K562 (cell line): ENCODE measurements around the gene FGF5. TPM values are rescaled to one million over a fixed set of nuclear protein-coding genes. Genes with fewer than 3 reads are reported as not detected.

ENCODE experiments used
- ATAC-seq: fragments of 200-7000 bp; cut with Tn5 transposase; 3 replicates; pipeline ENCODE4 v1.9.1; 2020; ENCODE audit warnings: moderate library complexity
- BruUV-seq: library from RNA; stranded (reverse); fragments of 400-500 nt; replicated peaks from 2 replicates; lab custom pipeline; 2021; lab: Mats Ljungman, UMichigan
- CTCF ChIA-PET: fragments of 300-600 bp; formaldehyde crosslinking; extraction: SDS; loops from one replicate; lab custom pipeline; 2021; ENCODE audit warnings: low intra/inter-chr PET ratio; lab: Yijun Ruan, JAX
- POLR2A ChIA-PET: fragments of 300-600, 350-650 bp; sonication (Branson Sonifier 250); formaldehyde crosslinking; extraction: SDS; loops from one replicate; lab custom pipeline; 2021; ENCODE audit warnings: antibody characterized with exemption, inconsistent platforms; lab: Yijun Ruan, JAX
- DNase-seq, 4 experiments: peaks; one replicate each; pipeline versions ENCODE4 v3.0.0 to v3.0.0-alpha.2; 2011 to 2018; ENCODE audit warnings: low spot score in 3 of 4, mixed read lengths in 3 of 4; ENCODE audit errors: extremely low read depth in 1 of 4
- FAIRE-seq: peaks from 2 replicates; lab custom pipeline; 2011; peaks lifted over from hg19 to GRCh38; lab: Jason Lieb, UNC
- H2AFZ ChIP-seq: 2 replicates; pipeline ENCODE4 v1.6.0; 2011; ENCODE audit warnings: low read depth, low read length, control low read depth, inconsistent platforms
- H3K27ac ChIP-seq: fragments of 200-600 bp; 3 replicates; pipeline ENCODE4 v1.8.0; 2011; ENCODE audit warnings: low read depth, mild to moderate bottlenecking, control low read depth, inconsistent platforms, low read length, moderate library complexity, mixed read lengths; ENCODE audit errors: extremely low read depth
- H3K27me3 ChIP-seq, 2 experiments: fragments of 300-600 bp in 1 of 2; 2 replicates in 1 of 2; 3 replicates in 1 of 2; pipeline versions ENCODE4 v1.6.0 to v1.8.0; 2011; ENCODE audit warnings: inconsistent platforms in 2 of 2, low read length in 2 of 2, mild to moderate bottlenecking in 1 of 2, mixed read lengths in 1 of 2, moderate library complexity in 1 of 2; ENCODE audit not compliant: control insufficient read depth in 2 of 2, insufficient read depth in 2 of 2
- H3K36me3 ChIP-seq: fragments of 300-600 bp; 3 replicates; pipeline ENCODE4 v1.8.0; 2011; ENCODE audit warnings: mild to moderate bottlenecking, low read length, inconsistent platforms; ENCODE audit not compliant: control insufficient read depth, insufficient read depth
- H3K4me1 ChIP-seq, 2 experiments: fragments of 200-600 bp in 1 of 2; replicated peaks in 1 of 2; 2 replicates in 1 of 2; 3 replicates in 1 of 2; pipeline versions ENCODE4 v1.5.1 to v1.8.0; 2011; ENCODE audit warnings: inconsistent platforms in 2 of 2, low read length in 2 of 2, mild to moderate bottlenecking in 1 of 2, mixed read lengths in 1 of 2, moderate library complexity in 1 of 2; ENCODE audit not compliant: control insufficient read depth in 2 of 2, insufficient read depth in 2 of 2
- H3K4me2 ChIP-seq: 2 replicates; pipeline ENCODE4 v1.6.1; 2011; ENCODE audit warnings: low read length, control low read depth, inconsistent platforms, mixed read lengths; ENCODE audit not compliant: insufficient read depth
- H3K4me3 ChIP-seq: fragments of 200-600 bp; sonication (generic), shearing (Covaris generic); 2 replicates; pipeline ENCODE4 v1.5.1; 2016; ENCODE audit warnings: control low read depth, inconsistent platforms
- H3K79me2 ChIP-seq: fragments of 200-600 bp; 3 replicates; pipeline ENCODE4 v1.8.0; 2011; ENCODE audit warnings: low read length, inconsistent platforms; ENCODE audit not compliant: control insufficient read depth, insufficient read depth
- H3K9ac ChIP-seq, 2 experiments: 2 replicates each; pipeline versions ENCODE4 v1.6.0 to v1.6.1; 2011; ENCODE audit warnings: low read depth in 2 of 2, low read length in 2 of 2, control low read depth in 1 of 2, inconsistent platforms in 1 of 2, mild to moderate bottlenecking in 1 of 2, mixed read lengths in 1 of 2; ENCODE audit not compliant: insufficient read depth in 1 of 2
- H3K9me1 ChIP-seq: one replicate; pipeline ENCODE4 v1.6.0; 2011; ENCODE audit warnings: inconsistent platforms, mild to moderate bottlenecking, low read length, moderate library complexity; ENCODE audit not compliant: control insufficient read depth, insufficient read depth
- H3K9me3 ChIP-seq: replicated peaks from 2 replicates; pipeline ENCODE4 v1.5.1; 2011; ENCODE audit warnings: low read depth, low read length, inconsistent platforms; ENCODE audit not compliant: control insufficient read depth, insufficient read depth
- H4K20me1 ChIP-seq: replicated peaks from 2 replicates; pipeline ENCODE4 v1.6.1; 2011; ENCODE audit warnings: low read length, inconsistent platforms, mixed read lengths; ENCODE audit not compliant: control insufficient read depth, insufficient read depth
- CHAMP1 ChIP-seq: fragments of 450-650 bp; IDR thresholded peaks from 2 replicates; pipeline ENCODE4 v1.6.1; 2016; ENCODE audit warnings: mild to moderate bottlenecking
- MAX ChIP-seq: sonication (generic); formaldehyde crosslinking; IDR thresholded peaks from 2 replicates; pipeline ENCODE4 v1.9.0; 2022; ENCODE audit warnings: mild to moderate bottlenecking, missing genetic modification reagents
- RBFOX2 ChIP-seq: fragments of 200-400 bp; formaldehyde crosslinking; IDR thresholded peaks from 2 replicates; pipeline ENCODE4 v1.6.1; 2017; ENCODE audit warnings: low read depth, mild to moderate bottlenecking, low read length, moderate library complexity
- TFAP4 ChIP-seq: sonication (generic); formaldehyde crosslinking; IDR thresholded peaks from 2 replicates; pipeline ENCODE4 v1.8.0; 2022; ENCODE audit warnings: missing genetic modification reagents, mild to moderate bottlenecking, moderate library complexity, borderline replicate concordance
- ZBTB33 ChIP-seq: sonication (generic); formaldehyde crosslinking; IDR thresholded peaks from 2 replicates; pipeline ENCODE4 v1.8.1; 2023; ENCODE audit warnings: mild to moderate bottlenecking, missing genetic modification reagents
- ZNF23 ChIP-seq: fragments of 250-450 bp; sonication (Bioruptor Pico); IDR thresholded peaks from 2 replicates; pipeline ENCODE4 v1.4.0; 2020; ENCODE audit warnings: mild to moderate bottlenecking
- ZNF316 ChIP-seq: fragments of 450-650 bp; IDR thresholded peaks from 2 replicates; pipeline ENCODE4 v1.6.1; 2016
- ZNF707 ChIP-seq: fragments of 250-450 bp; sonication (Bioruptor Pico); conservative IDR thresholded peaks from 2 replicates; pipeline ENCODE4 v1.8.0; 2022; ENCODE audit warnings: inconsistent platforms, mild to moderate bottlenecking, moderate library complexity
- WGBS: fragments of 100-300 bp; shearing (Covaris generic); methylation state at CpG from one replicate; pipeline ENCODE4 v1.1.6; 2016; ENCODE audit warnings: low coverage, mixed read lengths; ENCODE audit not compliant: insufficient coverage; ENCODE audit errors: missing lambda C conversion rate; 5-methylcytosine and 5-hydroxymethylcytosine counted together
- in situ Hi-C: fragments of 300-500 bp; cut with MboI; formaldehyde crosslinking; loops from 4 replicates; pipeline ENCODE4 v1.15.0; 2018; ENCODE audit warnings: inconsistent platforms, mixed read lengths
- intact Hi-C: fragments of 100-400 bp; cut with micrococcal nuclease; formaldehyde crosslinking; loops from 2 replicates; pipeline ENCODE4 v1.14.2; 2022
- polyA plus RNA-seq, 8 experiments: library from polyadenylated mRNA; depleted of rRNA in 4 of 8; stranded (reverse) in 5 of 8; unstranded in 3 of 8; fragments of >200 nt; fragmentation: Nextera tagmentation in 2 of 8; fragmentation: Illumina TruSeq in 1 of 8; extraction: Ambion mirVana in 2 of 8; extraction: Trizol in 1 of 8; gene quantifications; 2 replicates each; pipeline versions ENCODE4 v1.2.1 to v1.2.3, GENCODE V29; 2011 to 2014; ENCODE audit warnings: inconsistent platforms in 1 of 8, missing spikeins in 1 of 8
- total RNA-seq, 7 experiments: library from RNA; depleted of rRNA in 6 of 7; stranded (reverse); fragments of >200 nt in 6 of 7; fragmentation: Illumina TruSeq in 2 of 7; extraction: Trizol in 2 of 7; gene quantifications; 2 replicates each; pipeline versions ENCODE4 v1.2.1 to v1.2.3, GENCODE V29; 2011 to 2021; ENCODE audit warnings: low replicate concordance in 1 of 7
- TF ChIP-seq, protein P1 (sequence below): sonication (generic); formaldehyde crosslinking; IDR thresholded peaks from 2 replicates; pipeline ENCODE4 v1.9.0; 2022; ENCODE audit warnings: mild to moderate bottlenecking, missing genetic modification reagents

FGF5 gene
- total and polyA plus RNA-seq, 9 of the 15 experiments (the other 6 are each of a cell fraction or from before 2014, with no cell fraction given), result 0.38 to 2.7 (median 1.1) TPM

DNA sequence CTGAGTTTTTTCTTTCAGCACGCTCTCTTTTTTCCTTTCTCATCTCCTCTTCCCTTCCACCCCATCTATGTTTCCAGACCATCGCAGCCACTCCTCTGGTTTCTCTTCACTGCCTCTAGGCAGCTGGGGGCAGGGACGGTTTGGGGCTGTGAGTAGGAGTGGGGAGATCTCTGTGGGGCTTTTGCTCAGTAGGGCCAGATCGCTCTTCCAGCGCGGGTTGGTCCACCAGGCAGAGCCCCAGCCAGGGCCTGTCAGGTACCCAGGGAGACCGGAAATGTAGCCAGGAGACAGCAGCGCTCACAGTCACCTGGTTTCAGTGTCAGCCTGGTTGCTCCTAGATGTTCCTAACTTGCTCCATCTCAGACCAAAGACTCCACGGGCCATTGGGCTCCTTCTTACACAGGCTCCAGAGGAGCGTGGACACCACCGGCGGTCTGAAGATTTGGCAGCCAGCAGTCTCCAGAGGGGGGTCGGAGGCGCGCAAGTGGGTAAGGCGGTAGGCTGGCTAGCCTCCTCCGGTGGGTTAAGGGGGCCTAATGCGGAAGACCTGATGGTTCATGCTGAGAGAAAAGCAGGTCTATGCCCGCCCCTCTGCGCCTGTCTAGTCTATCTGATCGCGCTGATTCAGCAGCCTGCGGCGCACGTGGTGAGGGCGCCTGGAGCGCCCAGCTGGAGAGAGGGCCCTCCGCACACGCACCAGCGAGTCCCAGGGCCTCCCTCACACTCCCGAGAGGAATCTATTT, 1.8 kb downstream of the FGF5 start:
- POLR2A ChIA-PET, result no interaction called here
- intact Hi-C loops, result loop anchor here (5.0 kb wide), 1 partner anchor 69 kb away; the partner anchor contains the start of gene CFAP299

More for the DNA sequence above, 1.8 kb downstream of the FGF5 start:
- no peak overlapping the region; a peak in 1 of 4 replicates for H3K9ac ChIP-seq
- H3K4me1 ChIP-seq, result peaks cover 17 to 26% of the 10 kb centered on the region in 2 experiments; a peak in 4 of 5 replicates
- no peak overlapping the region; the same call in 1 of the 2 replicates for H2AFZ ChIP-seq
- no peaks in the 10 kb centered on the region for H4K20me1 ChIP-seq
- FAIRE-seq (no peak), ATAC-seq (no peak)
- no peaks in the 10 kb centered on the region for H3K79me2 ChIP-seq
- H3K9me3 ChIP-seq, result no peaks in the 10 kb centered on the region
- H3K9me1 ChIP-seq, result no peaks in the 10 kb centered on the region
- no peaks in the 10 kb centered on the region for H3K27me3 ChIP-seq
- H3K27ac ChIP-seq, result no peak overlapping the region
- in situ Hi-C loops, result no loop called here
- no peak overlapping the region for H3K4me3 ChIP-seq
- CTCF ChIA-PET, result no interaction called here
- TF ChIP-seq, protein P1, sequence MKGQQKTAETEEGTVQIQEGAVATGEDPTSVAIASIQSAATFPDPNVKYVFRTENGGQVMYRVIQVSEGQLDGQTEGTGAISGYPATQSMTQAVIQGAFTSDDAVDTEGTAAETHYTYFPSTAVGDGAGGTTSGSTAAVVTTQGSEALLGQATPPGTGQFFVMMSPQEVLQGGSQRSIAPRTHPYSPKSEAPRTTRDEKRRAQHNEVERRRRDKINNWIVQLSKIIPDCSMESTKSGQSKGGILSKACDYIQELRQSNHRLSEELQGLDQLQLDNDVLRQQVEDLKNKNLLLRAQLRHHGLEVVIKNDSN (CRISPR knock-in tag), result peak; percentile 33; the same call in 1 of the 2 replicates
- TF ChIP-seq ZNF316, result 0 out of 2 replicates have a peak, but pooled peaks have one; percentile 11
- TF ChIP-seq TFAP4 (CRISPR knock-in tag), result peak; percentile 60
- TF ChIP-seq MAX, result peak; percentile 60; the same call in 1 of the 2 replicates
- TF ChIP-seq RBFOX2, result peak; percentile 43; the same call in 1 of the 2 replicates
- TF ChIP-seq ZBTB33 (CRISPR knock-in tag), result peak; percentile 91
- no peak for TF ChIP-seq ZNF707 (CRISPR knock-in tag)
- no peak for TF ChIP-seq ZNF23 (CRISPR knock-in tag)
- TF ChIP-seq CHAMP1, result peak; percentile 61; the same call in 1 of the 2 replicates
- TF ChIP-seq, all 486 proteins: peak for 7
- Histone ChIP-seq H3K4me2 (no peak overlapping the region), H3K36me3 (no peaks in the 10 kb centered on the region; the same call in 2 of the 3 replicates)
- 75% methylated on average over 31 of the region's 31 CpGs for WGBS
- no peak for DNase-seq
- BruUV-seq, result no TSS peak
